Adipocyte (in vitro differentiated cells): ENCODE results near the gene L3MBTL4.
"Not testable (repeated sequence)": the region's sequence is repeated elsewhere in the genome, so short reads cannot be mapped to it uniquely, and the experiment has no call there.

Experiments
- DNase-seq: peaks from one replicate; pipeline ENCODE4 v3.0.0-alpha.2; 2015; ENCODE audit warnings: low read depth
- H3K27me3 ChIP-seq: replicated peaks from 2 replicates; pipeline ENCODE4 v1.7.0; 2013; ENCODE audit warnings: mild to moderate bottlenecking, low read length, moderate library complexity; ENCODE audit not compliant: control insufficient read depth, insufficient read depth
- H3K36me3 ChIP-seq: 2 replicates; pipeline ENCODE4 v1.7.0; 2013; ENCODE audit warnings: low read length, mild to moderate bottlenecking, moderate library complexity; ENCODE audit not compliant: control insufficient read depth, insufficient read depth, severe bottlenecking
- H3K4me1 ChIP-seq: 2 replicates; pipeline ENCODE4 v1.7.0; 2013; ENCODE audit warnings: mild to moderate bottlenecking, low read length, moderate library complexity; ENCODE audit not compliant: control insufficient read depth, insufficient read depth
- H3K4me3 ChIP-seq: 2 replicates; pipeline ENCODE4 v1.7.0; 2013; ENCODE audit warnings: mild to moderate bottlenecking, low read length, moderate library complexity
- H3K9ac ChIP-seq: 2 replicates; pipeline ENCODE4 v1.7.0; 2013; ENCODE audit warnings: mild to moderate bottlenecking, low read length, moderate library complexity
- H3K9me3 ChIP-seq: 2 replicates; pipeline ENCODE4 v1.7.0; 2013; ENCODE audit warnings: mild to moderate bottlenecking, low read length, moderate library complexity; ENCODE audit not compliant: control insufficient read depth

L3MBTL4 gene

DNA sequence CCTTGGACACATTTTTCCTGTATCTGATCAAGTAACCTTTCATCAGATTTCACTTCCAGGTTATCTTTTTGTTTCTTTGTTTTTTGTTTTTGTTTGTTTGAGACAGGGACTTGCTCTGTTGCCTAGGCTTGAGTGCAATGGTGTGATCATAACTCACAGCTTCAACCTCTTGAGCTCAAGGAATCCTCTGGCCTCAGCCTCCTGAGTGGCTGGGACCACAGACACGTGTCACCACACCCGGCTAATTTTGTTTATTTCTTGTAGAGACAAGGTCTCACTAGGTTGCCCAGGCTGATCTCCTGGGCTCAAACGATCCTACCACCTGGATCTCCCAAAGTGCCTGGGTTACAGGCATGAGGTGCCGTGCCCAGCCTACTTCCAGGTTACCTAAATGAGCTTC, 124.9 kb downstream of the L3MBTL4 start:
- H3K27me3 ChIP-seq = no peaks in the 10 kb centered on the region
- H3K36me3 ChIP-seq = no peaks in the 10 kb centered on the region
- no peaks in the 10 kb centered on the region for H3K9me3 ChIP-seq
- no peaks in the 10 kb centered on the region for H3K4me1 ChIP-seq
- H3K4me3 ChIP-seq = no peak overlapping the region
- H3K9ac ChIP-seq = no peak overlapping the region
- no peak for DNase-seq

DNA sequence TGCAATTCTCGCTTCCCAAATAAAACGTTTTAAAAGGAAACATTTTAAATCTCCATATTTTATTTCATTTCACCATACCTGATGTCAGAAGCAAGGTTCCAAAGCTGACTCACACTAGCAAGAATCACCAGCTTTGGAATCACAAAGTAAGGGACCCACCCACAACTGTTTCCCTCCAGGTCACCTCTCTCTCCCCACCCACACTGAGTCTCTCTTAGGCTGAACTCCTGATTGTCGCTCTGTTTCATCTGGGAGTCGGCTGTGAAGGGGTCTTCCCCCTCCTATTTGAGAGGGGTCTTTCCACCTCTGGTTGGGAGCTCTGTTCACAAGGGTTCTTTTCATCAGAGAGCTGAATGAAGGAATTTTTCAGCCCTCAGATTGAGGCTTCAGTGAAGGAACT, 128.1 kb downstream of the L3MBTL4 start:
- no peaks in the 10 kb centered on the region for H3K27me3 ChIP-seq
- H3K36me3 ChIP-seq = no peaks in the 10 kb centered on the region
- no peak overlapping the region for H3K4me3 ChIP-seq
- no peaks in the 10 kb centered on the region for H3K9me3 ChIP-seq
- DNase-seq = no peak
- no peaks in the 10 kb centered on the region for H3K4me1 ChIP-seq
- no peak overlapping the region for H3K9ac ChIP-seq

DNA sequence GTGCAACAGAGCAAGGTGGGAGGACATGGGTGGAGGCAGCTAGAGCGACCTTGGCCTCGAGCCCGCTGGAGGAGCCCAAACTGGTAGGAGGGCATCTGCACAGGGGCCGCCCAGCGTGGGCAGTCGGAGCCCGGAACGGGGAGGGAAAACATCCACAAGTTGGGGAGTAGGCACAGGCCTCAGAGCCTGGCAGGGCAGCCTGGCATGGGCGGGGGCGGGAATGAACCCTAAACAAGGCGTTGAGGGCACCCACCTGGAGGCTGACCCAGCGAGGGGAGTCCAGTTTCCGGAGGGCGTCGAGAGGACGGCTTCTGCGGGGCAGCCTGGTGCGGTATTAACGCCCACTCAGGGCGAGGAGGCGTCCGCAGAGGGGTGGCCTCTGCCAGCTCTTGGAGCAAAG, 129.9 kb downstream of the L3MBTL4 start:
- no peak for DNase-seq
- Histone ChIP-seq H3K36me3 (no peaks in the 10 kb centered on the region), H3K4me1 (no peaks in the 10 kb centered on the region), H3K9ac (no peak overlapping the region), H3K4me3 (no peak overlapping the region), H3K9me3 (no peaks in the 10 kb centered on the region), H3K27me3 (no peaks in the 10 kb centered on the region)

DNA sequence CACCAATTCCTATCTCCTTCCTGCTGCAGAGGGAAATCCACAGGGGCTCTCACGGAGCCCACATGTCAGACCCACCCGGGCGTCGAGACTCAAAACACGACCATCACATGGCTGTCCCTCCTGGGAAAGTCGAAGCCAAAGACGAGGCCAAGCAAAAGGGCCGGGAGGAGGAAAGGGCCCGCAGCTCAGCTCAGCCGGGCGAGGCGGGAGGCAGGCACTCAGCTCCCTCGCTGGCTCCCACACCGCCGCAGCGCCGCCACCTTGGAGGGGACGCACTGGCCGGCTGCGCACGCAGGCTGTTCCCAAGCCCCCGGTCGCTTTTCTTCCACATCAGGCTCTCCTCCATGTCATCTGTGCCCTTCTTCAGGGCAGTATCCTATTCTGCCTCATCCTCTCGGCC, 130.4 kb downstream of the L3MBTL4 start:
- no peak overlapping the region for H3K9ac ChIP-seq
- no peak for DNase-seq
- H3K4me1 ChIP-seq = no peaks in the 10 kb centered on the region
- H3K4me3 ChIP-seq = no peak overlapping the region
- H3K36me3 ChIP-seq = no peaks in the 10 kb centered on the region
- H3K9me3 ChIP-seq = no peaks in the 10 kb centered on the region
- no peaks in the 10 kb centered on the region for H3K27me3 ChIP-seq

DNA sequence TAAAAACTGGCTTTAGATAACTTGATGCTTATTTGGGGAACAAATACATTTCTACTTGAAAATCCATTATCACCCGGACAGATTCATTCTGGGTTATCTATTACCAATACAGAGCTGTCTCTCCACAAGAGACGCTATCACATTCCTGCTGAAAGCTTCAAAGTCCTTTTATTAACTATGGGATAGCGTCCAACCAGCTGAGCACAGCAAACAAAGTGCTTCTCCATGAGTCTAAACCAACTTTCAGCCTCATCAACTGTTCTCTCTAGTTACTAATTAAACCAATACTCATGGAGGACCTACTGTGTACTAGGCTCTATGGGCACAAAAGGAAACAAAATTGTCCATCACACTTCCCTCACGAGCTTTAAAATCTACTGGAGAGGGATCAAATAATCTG, 132.8 kb downstream of the L3MBTL4 start:
- H3K27me3 ChIP-seq = no peaks in the 10 kb centered on the region
- H3K4me1 ChIP-seq = no peaks in the 10 kb centered on the region
- no peak overlapping the region for H3K9ac ChIP-seq
- no peaks in the 10 kb centered on the region for H3K36me3 ChIP-seq
- no peaks in the 10 kb centered on the region for H3K9me3 ChIP-seq
- H3K4me3 ChIP-seq = no peak overlapping the region
- no peak for DNase-seq

DNA sequence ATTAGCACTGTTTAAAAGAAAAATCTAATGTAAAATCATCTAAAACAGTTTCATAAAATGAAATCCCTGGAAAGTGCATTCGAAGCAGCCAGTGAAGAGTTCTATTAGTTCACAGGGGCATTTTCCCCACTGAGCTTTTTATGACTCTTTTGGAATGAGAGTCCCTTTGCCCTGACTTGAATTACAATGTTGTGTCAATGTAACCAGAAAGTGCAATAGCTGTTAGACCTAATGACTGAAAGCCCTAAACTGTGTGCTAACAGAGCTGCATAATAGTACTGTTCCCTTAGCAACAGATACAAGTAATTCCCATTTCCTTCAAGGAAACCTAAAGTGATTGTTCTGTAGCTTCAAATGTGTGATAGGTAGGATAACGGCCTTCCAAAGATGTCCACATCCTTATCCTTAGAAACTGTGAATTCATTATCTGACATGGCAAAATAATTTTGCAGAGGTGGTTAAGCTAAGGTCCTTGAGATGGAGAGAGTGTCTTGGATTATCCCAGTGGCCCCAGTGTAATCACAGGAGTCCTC, 134.4 kb downstream of the L3MBTL4 start:
- Histone ChIP-seq H3K9me3 (no peaks in the 10 kb centered on the region), H3K4me1 (no peaks in the 10 kb centered on the region), H3K36me3 (no peaks in the 10 kb centered on the region), H3K9ac (no peak overlapping the region), H3K27me3 (no peaks in the 10 kb centered on the region), H3K4me3 (no peak overlapping the region)
- no peak for DNase-seq

DNA sequence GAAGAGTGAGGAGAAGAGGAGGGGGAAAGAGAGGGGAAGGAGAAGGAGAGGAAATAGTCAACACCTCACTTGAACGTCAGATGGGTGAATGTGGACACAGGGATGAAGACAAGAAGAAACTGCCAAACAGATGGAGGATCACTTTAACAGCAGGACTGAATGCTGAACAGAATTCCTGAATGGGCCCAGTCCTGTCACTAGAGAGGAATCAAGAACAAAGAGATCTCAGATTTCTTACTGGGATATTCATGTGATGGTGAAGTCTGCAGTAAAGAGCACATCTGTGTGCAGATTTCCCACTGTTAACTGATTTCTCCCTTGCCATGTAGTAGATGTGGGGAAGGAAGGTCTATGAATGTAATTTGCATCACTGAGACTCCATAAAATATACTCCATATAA, 135.4 kb downstream of the L3MBTL4 start:
- Histone ChIP-seq H3K36me3 (no peaks in the 10 kb centered on the region), H3K27me3 (peaks cover under 1% of the 10 kb centered on the region), H3K9ac (no peak overlapping the region), H3K9me3 (no peaks in the 10 kb centered on the region), H3K4me3 (no peak overlapping the region), H3K4me1 (no peaks in the 10 kb centered on the region)
- DNase-seq = no peak

DNA sequence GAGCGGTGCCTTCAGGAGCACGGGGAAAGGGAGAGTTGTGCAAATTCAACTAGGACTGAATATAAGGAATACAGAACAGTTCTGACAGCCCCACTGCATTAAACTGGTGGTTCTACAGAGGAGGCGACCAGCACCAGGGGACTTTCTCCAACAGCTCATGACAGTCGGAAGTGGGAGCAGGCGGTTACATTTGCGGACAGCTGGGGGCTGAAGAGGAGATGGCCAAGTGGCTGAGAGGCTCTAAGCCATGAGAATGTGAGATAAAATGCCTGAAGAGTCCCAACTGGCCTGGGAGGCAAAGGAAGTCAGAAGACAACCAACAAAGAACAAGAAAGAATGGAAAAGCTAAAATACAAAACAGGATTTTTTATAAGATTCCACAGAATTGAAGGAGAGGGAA, 141.3 kb downstream of the L3MBTL4 start:
- Histone ChIP-seq H3K36me3 (no peaks in the 10 kb centered on the region), H3K27me3 (peaks cover 10% of the 10 kb centered on the region), H3K4me3 (no peak overlapping the region), H3K4me1 (no peaks in the 10 kb centered on the region), H3K9me3 (no peaks in the 10 kb centered on the region), H3K9ac (no peak overlapping the region)
- DNase-seq = no peak

DNA sequence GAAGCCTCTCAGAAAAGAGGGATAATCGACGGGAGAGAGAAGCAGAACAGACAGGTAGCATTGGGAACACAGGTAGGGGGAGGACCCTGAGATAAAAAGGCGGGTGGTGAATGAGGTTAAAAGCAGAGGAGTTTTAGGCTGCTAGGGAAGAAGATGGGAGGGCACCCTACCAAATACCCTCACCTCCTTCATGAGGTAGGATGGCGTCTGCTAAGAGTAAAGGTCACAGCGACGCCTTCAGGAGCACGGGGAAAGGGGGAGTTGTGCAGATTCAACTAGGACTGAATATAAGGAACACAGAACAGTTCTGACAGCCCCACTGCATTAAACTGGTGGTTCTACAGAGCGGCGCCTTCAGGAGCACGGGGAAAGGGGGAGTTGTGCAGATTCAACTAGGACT, 142.6 kb downstream of the L3MBTL4 start:
- H3K36me3 ChIP-seq = not testable (repeated sequence)

DNA sequence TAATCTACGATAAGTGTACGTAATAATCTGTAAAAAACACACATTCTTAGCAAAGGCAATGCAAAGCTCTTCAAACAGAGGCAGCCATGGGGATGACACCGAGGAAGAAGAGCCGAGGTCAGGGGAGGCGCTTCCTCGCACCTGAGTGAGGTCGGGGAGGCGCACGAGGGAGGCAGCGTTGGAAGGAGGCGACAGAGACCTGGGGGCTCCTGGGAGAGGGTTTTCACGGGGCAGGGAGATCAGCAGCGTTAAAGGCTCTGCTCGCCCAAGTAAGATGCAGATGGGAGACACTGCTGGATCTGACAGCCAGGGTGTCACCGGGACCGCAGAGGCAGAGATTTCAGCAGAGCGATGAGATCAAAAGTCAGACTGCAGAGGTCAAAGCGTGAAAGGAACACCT, 143.1 kb downstream of the L3MBTL4 start:
- no peak overlapping the region for H3K4me3 ChIP-seq
- no peaks in the 10 kb centered on the region for H3K9me3 ChIP-seq
- H3K4me1 ChIP-seq = no peaks in the 10 kb centered on the region
- H3K27me3 ChIP-seq = peaks cover 10% of the 10 kb centered on the region
- no peak overlapping the region for H3K9ac ChIP-seq
- H3K36me3 ChIP-seq = no peaks in the 10 kb centered on the region
- DNase-seq = no peak

More for the DNA sequence above, 142.6 kb downstream of the L3MBTL4 start:
- H3K27me3 ChIP-seq, DNase-seq, H3K4me1 ChIP-seq, H3K4me3 ChIP-seq, H3K9ac ChIP-seq, H3K9me3 ChIP-seq: not testable (repeated sequence)

DNA sequence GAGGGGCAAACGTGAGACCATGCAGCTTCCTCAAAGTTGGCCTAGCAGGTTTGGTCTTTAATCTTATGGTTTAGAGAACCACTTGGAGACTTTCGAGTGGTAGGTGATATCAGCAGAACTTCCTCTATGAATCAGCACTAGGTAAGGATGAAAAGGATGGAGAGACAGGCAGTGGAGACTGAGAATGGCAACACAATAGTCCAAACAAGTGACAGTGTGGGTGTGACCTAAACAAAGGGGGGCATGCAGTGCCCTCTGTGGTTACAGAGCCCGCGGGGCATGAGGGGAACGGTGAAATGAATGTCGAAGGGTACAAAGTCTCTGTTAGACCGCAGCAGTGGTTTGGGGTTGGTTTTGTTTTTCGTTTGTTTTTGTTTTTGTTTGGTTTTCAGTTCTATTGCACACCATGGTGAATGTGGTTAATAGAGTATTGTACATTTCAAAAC, 143.9 kb downstream of the L3MBTL4 start:
- no peak overlapping the region for H3K9ac ChIP-seq
- DNase-seq = no peak
- no peaks in the 10 kb centered on the region for H3K36me3 ChIP-seq
- H3K9me3 ChIP-seq = no peaks in the 10 kb centered on the region
- H3K27me3 ChIP-seq = peaks cover 10% of the 10 kb centered on the region
- no peaks in the 10 kb centered on the region for H3K4me1 ChIP-seq
- no peak overlapping the region for H3K4me3 ChIP-seq

DNA sequence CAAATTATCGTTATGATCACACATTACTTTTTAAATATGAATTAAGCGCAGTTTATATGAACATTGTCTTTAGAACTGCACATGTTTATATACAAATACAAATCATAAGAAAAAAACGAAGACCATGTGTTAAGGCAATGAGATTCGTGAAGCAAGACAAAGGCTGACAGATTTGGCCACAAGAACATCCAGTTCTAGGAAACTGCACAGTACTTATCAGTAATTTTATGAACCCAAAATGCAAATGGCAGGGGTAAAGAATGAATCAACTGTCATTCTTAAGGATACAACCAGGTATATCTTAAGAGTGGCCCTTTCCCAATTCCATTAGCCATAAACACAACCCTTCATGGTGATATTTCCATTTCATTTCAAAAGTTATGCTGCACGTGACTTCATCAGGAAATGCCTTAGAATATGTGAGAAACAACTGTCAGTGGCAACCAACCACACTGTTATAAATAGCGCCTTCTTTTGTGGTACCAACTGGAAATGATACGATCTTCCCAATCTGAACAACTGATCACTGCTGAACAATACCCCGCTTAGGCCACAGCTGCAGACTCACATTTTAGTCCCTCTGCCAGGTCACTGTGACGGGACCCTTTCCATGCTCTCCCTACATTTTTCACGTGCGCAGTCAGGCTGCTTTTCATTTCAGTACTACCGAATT, 144.9 kb downstream of the L3MBTL4 start:
- Histone ChIP-seq H3K9ac (no peak overlapping the region), H3K4me3 (no peak overlapping the region), H3K27me3 (peaks cover 10% of the 10 kb centered on the region), H3K4me1 (no peaks in the 10 kb centered on the region), H3K9me3 (no peaks in the 10 kb centered on the region), H3K36me3 (no peaks in the 10 kb centered on the region)
- DNase-seq = no peak
